Measurements from ENCODE around the gene PRR12.

PRR12 gene

GRCh38 chr19:49672131-49672919 is 81.3 kb downstream of the PRR12 start:
- Histone ChIP-seq H3K27ac (ENCODE audit: poor library complexity, severe bottlenecking) (no peak overlapping the region), H3K9me3 (ENCODE audit: severe bottlenecking) (no peaks in the 10 kb centered on the region)
- TF ChIP-seq, protein P1, sequence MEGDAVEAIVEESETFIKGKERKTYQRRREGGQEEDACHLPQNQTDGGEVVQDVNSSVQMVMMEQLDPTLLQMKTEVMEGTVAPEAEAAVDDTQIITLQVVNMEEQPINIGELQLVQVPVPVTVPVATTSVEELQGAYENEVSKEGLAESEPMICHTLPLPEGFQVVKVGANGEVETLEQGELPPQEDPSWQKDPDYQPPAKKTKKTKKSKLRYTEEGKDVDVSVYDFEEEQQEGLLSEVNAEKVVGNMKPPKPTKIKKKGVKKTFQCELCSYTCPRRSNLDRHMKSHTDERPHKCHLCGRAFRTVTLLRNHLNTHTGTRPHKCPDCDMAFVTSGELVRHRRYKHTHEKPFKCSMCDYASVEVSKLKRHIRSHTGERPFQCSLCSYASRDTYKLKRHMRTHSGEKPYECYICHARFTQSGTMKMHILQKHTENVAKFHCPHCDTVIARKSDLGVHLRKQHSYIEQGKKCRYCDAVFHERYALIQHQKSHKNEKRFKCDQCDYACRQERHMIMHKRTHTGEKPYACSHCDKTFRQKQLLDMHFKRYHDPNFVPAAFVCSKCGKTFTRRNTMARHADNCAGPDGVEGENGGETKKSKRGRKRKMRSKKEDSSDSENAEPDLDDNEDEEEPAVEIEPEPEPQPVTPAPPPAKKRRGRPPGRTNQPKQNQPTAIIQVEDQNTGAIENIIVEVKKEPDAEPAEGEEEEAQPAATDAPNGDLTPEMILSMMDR (IDR thresholded peaks at IDR 0.05; ENCODE audit: poor library complexity, severe bottlenecking): peak; percentile 91

More at GRCh38 chr19:49672131-49672919, 81.3 kb downstream of the PRR12 start:
- no peaks in the 10 kb centered on the region for H3K27me3 ChIP-seq (ENCODE audit: insufficient read depth, poor library complexity, severe bottlenecking)
- H3K4me3 ChIP-seq (ENCODE audit: severe bottlenecking): no peak overlapping the region
- DNase-seq (ENCODE audit: low spot score) (no peak), ATAC-seq (ENCODE audit: low read depth) (no peak)
- peaks cover 11% of the 10 kb centered on the region for H3K36me3 ChIP-seq (ENCODE audit: low read depth)
- no peaks in the 10 kb centered on the region for H3K4me1 ChIP-seq (ENCODE audit: insufficient read depth, poor library complexity, severe bottlenecking)
